ENCODE results near the gene SYMPK.

The SYMPK gene

DNA sequence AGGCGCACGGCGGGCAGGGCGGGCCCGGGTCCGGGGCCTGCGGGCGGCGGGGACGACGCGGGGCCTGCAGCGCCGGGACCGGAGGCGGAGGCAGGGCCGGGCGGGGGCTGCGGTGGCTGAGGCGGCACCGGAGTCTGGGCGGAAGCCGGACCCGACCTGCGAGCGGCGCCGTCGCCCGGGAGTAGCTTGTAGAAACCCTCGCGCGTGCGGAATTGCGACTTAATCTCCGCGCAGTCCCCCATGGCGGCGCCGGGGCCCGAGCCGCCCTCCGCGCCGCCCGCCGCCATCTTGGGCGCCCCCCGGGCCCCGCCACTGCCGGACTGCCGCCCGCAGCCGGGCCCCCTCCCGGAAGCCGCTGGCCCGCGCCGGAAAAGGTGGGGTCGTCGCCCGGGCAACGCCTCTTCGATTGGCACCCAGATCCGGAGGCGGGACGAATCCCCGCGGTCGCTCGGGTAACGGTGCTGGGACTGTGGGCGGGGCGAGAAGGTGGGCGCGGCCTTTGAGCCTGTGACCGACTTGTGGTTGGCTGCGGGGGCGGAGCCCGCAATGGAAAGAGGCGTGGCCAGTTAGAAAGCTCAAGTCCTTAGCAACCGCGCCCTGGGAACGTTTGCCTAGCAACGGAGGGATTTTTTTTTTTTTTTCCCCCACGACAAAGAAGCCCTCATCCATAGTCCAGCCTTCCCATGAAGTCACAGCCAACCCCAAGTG lies 70.3 kb downstream of the SYMPK start, which contains the start of gene DMWD:
Gene DMWD, minus strand, starts transcription at position 376 of the 708 bp plus-strand sequence. Its CDS starts 89 bp downstream, at position 287.
- peak within 1 kb of the TSS; percentile 91 to 99 for H3K4me3 ChIP-seq (ENCODE audit: low read length in 2 of 2)
- peak within 1 kb of the TSS; percentile 99 for H3K9ac ChIP-seq (ENCODE audit: low read depth, low read length, poor library complexity)
- no peak within 1 kb of the TSS for H3K4ac ChIP-seq (ENCODE audit: low read length)
- H3K4me1 ChIP-seq (ENCODE audit: control insufficient read depth in 2 of 2, insufficient read depth in 1 of 2, low read depth in 1 of 2, low read length in 2 of 2): peaks cover 14 to 16% of the 10 kb centered on the region in 2 donors
- peak within 1 kb of the TSS; percentile 97 for H3K18ac ChIP-seq (ENCODE audit: low read length)
- H2BK15ac ChIP-seq (ENCODE audit: low read length): no peak within 1 kb of the TSS
- peak; percentile 100 for DNase-seq (ENCODE audit: low spot score)
- peak within 1 kb of the TSS; percentile 95 for H2AK5ac ChIP-seq (ENCODE audit: low read depth, low read length)
- H3K23ac ChIP-seq (ENCODE audit: low read depth, low read length, poor library complexity): peak within 1 kb of the TSS; percentile 73
- peak within 1 kb of the TSS; percentile 43 for H4K8ac ChIP-seq (ENCODE audit: low read depth, low read length)
- no peaks in the 10 kb centered on the region for H3K9me3 ChIP-seq (replicated peaks in 1 of 2; ENCODE audit: control insufficient read depth in 2 of 2, insufficient read depth in 1 of 2, low read depth in 1 of 2, low read length in 2 of 2)
- peak within 1 kb of the TSS; percentile 10 for H3K27ac ChIP-seq (replicated peaks; ENCODE audit: low read length)
- peak within 1 kb of the TSS; percentile 7 for H4K91ac ChIP-seq (ENCODE audit: low read depth, low read length, poor library complexity)
- H2BK120ac ChIP-seq (ENCODE audit: low read depth, low read length): no peak within 1 kb of the TSS
- peaks cover 19% of the 10 kb centered on the region for H3K79me1 ChIP-seq (ENCODE audit: low read depth, low read length)
- no CpG with 5 or more reads among the region's 86 CpGs for WGBS, 2 donors (ENCODE audit: extremely low coverage in 2 of 2, insufficient read length in 2 of 2, insufficient replicate concordance in 1 of 2)
- H3K27me3 ChIP-seq (ENCODE audit: control insufficient read depth in 3 of 3, insufficient read depth in 3 of 3, low read depth in 1 of 3, low read length in 3 of 3): no peaks in the 10 kb centered on the region
- H2BK12ac ChIP-seq (ENCODE audit: low read length): peak within 1 kb of the TSS; percentile 22
- peak within 1 kb of the TSS; percentile 90 for H2AFZ ChIP-seq (ENCODE audit: low read length)
- H3K36me3 ChIP-seq (replicated peaks in 1 of 2; ENCODE audit: control insufficient read depth in 2 of 2, insufficient read depth in 2 of 2, low read length in 2 of 2): peaks cover 22 to 33% of the 10 kb centered on the region in 2 donors
- H2BK5ac ChIP-seq (ENCODE audit: low read length): peak within 1 kb of the TSS; percentile 98
- peak within 1 kb of the TSS; percentile 99 for H3K4me2 ChIP-seq (ENCODE audit: insufficient read depth, low read length, poor library complexity, severe bottlenecking)
- H3K14ac ChIP-seq (ENCODE audit: low read length): peak within 1 kb of the TSS; percentile 89

DNA sequence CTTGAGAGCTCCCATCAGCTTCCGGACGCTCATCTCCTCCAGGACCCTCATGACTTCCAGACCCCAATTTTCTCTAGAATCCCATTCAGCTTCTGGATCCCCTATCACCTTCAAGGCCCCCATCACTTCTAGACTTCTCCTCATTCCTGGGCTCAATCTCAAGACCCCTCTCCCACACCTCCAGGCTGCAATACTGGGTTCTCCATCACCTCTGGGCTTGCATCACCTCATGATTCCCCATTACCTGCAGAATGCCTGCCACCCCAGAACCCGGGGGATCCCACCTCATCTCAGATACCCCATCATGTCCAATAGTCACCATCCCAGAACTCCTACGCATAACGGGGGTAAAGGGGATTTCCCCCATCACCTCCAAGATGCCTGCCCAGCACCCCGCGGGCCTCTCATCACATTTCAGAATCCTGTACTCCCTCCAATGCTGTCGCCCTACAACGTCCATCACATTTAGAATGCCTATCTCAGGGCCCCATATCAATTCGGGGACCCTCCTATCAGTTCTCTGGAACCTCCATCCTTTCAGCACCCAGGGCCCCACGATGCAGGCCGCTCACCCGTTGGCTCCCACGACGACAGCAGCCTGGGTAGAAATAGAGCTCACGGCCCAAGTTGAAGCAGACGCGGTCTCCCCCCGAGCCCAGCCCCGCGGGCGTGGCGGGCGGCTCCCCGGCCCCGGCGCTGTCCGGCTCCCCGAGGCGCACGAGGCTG lies 71.0 kb downstream of the SYMPK start:
- Histone ChIP-seq H4K91ac (ENCODE audit: low read depth, low read length, poor library complexity) (peak overlapping the region; percentile 7), H2BK15ac (ENCODE audit: low read length) (no peak overlapping the region), H3K36me3 (replicated peaks in 1 of 2; ENCODE audit: control insufficient read depth in 2 of 2, insufficient read depth in 2 of 2, low read length in 2 of 2) (peaks cover 28 to 40% of the 10 kb centered on the region in 2 donors), H3K4me1 (ENCODE audit: control insufficient read depth in 2 of 2, insufficient read depth in 1 of 2, low read depth in 1 of 2, low read length in 2 of 2) (peaks cover 14 to 16% of the 10 kb centered on the region in 2 donors), H2BK12ac (ENCODE audit: low read length) (no peak overlapping the region), H3K79me1 (ENCODE audit: low read depth, low read length) (peaks cover 19% of the 10 kb centered on the region), H4K8ac (ENCODE audit: low read depth, low read length) (no peak overlapping the region), H3K23ac (ENCODE audit: low read depth, low read length, poor library complexity) (peak overlapping the region; percentile 73), H3K4ac (ENCODE audit: low read length) (no peak overlapping the region), H3K18ac (ENCODE audit: low read length) (peak overlapping the region; percentile 97), H3K27me3 (ENCODE audit: control insufficient read depth in 3 of 3, insufficient read depth in 3 of 3, low read depth in 1 of 3, low read length in 3 of 3) (no peaks in the 10 kb centered on the region), H2AK5ac (ENCODE audit: low read depth, low read length) (peak overlapping the region; percentile 95), H3K14ac (ENCODE audit: low read length) (peak overlapping the region; percentile 89), H3K9ac (ENCODE audit: low read depth, low read length, poor library complexity) (peak overlapping the region; percentile 99), H2BK5ac (ENCODE audit: low read length) (peak overlapping the region; percentile 98), H3K4me3 (ENCODE audit: low read length in 2 of 2) (peak overlapping the region; percentile 91 to 99), H2AFZ (ENCODE audit: low read length) (peak overlapping the region; percentile 90), H3K27ac (replicated peaks; ENCODE audit: low read length) (no peak overlapping the region), H2BK120ac (ENCODE audit: low read depth, low read length) (no peak overlapping the region), H3K9me3 (replicated peaks in 1 of 2; ENCODE audit: control insufficient read depth in 2 of 2, insufficient read depth in 1 of 2, low read depth in 1 of 2, low read length in 2 of 2) (no peaks in the 10 kb centered on the region), H3K4me2 (ENCODE audit: insufficient read depth, low read length, poor library complexity, severe bottlenecking) (peak overlapping the region; percentile 99)
- DNase-seq (ENCODE audit: low spot score): no peak
- whole genome bisulfite sequencing, 2 donors (ENCODE audit: extremely low coverage in 2 of 2, insufficient read length in 2 of 2, insufficient replicate concordance in 1 of 2): no CpG with 5 or more reads among the region's 31 CpGs

DNA sequence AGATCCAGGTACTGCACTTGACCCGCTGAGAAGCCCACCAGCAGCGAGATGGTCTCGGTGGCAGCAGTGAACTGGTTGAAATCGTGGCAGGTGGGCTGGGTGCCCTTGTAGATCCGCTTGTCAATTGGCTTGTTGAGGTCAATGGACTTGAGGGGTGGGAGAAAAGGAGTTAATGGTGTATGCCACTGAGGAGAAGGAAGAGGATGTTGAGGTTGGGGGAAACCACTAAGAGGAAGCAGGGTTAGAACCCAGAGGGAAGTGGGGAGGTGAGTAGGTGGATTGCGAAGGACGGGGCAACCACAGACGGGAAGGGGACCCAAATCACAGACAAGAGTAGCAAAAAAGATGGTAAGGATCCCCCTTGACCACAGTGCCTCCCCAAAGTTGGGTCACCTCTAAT lies 72.0 kb downstream of the SYMPK start:
- Histone ChIP-seq H3K14ac (ENCODE audit: low read length) (no peak overlapping the region), H3K4me1 (ENCODE audit: control insufficient read depth in 2 of 2, insufficient read depth in 1 of 2, low read depth in 1 of 2, low read length in 2 of 2) (peaks cover 14 to 16% of the 10 kb centered on the region in 2 donors), H3K18ac (ENCODE audit: low read length) (no peak overlapping the region), H4K91ac (ENCODE audit: low read depth, low read length, poor library complexity) (no peak overlapping the region), H3K4me3 (ENCODE audit: low read length in 2 of 2) (peak overlapping the region in 1 of 2 donors; percentile 99), H3K4ac (ENCODE audit: low read length) (no peak overlapping the region), H3K79me1 (ENCODE audit: low read depth, low read length) (peaks cover 23% of the 10 kb centered on the region), H3K23ac (ENCODE audit: low read depth, low read length, poor library complexity) (no peak overlapping the region), H2BK12ac (ENCODE audit: low read length) (no peak overlapping the region), H3K4me2 (ENCODE audit: insufficient read depth, low read length, poor library complexity, severe bottlenecking) (no peak overlapping the region), H2AFZ (ENCODE audit: low read length) (no peak overlapping the region), H2BK5ac (ENCODE audit: low read length) (no peak overlapping the region), H3K27me3 (ENCODE audit: control insufficient read depth in 3 of 3, insufficient read depth in 3 of 3, low read depth in 1 of 3, low read length in 3 of 3) (no peaks in the 10 kb centered on the region), H4K8ac (ENCODE audit: low read depth, low read length) (no peak overlapping the region), H3K27ac (replicated peaks; ENCODE audit: low read length) (no peak overlapping the region), H3K9me3 (replicated peaks in 1 of 2; ENCODE audit: control insufficient read depth in 2 of 2, insufficient read depth in 1 of 2, low read depth in 1 of 2, low read length in 2 of 2) (no peaks in the 10 kb centered on the region), H2BK15ac (ENCODE audit: low read length) (no peak overlapping the region), H3K9ac (ENCODE audit: low read depth, low read length, poor library complexity) (no peak overlapping the region), H3K36me3 (replicated peaks in 1 of 2; ENCODE audit: control insufficient read depth in 2 of 2, insufficient read depth in 2 of 2, low read length in 2 of 2) (peaks cover 38 to 50% of the 10 kb centered on the region in 2 donors), H2BK120ac (ENCODE audit: low read depth, low read length) (no peak overlapping the region), H2AK5ac (ENCODE audit: low read depth, low read length) (no peak overlapping the region)
- DNase-seq (ENCODE audit: low spot score): no peak
- WGBS, 2 donors (ENCODE audit: extremely low coverage in 2 of 2, insufficient read length in 2 of 2, insufficient replicate concordance in 1 of 2): no CpG with 5 or more reads among the region's 8 CpGs
